Effector memory CD4-positive, alpha-beta T cell (primary cell): ENCODE measurements around the gene SPATA31E1.

Source experiments
- DNase-seq, 3 donors: peaks; one replicate each; pipeline ENCODE4 v3.0.0-alpha.2; 2020
- H3K27ac ChIP-seq: 2 replicates; pipeline ENCODE4 v1.7.0; 2013; ENCODE audit warnings: mild to moderate bottlenecking, low read length, moderate library complexity; ENCODE audit not compliant: insufficient read depth, poor library complexity, severe bottlenecking
- H3K27me3 ChIP-seq: replicated peaks from 2 replicates; pipeline ENCODE4 v1.7.0; 2013; ENCODE audit warnings: mild to moderate bottlenecking, low read length; ENCODE audit not compliant: insufficient read depth, control insufficient read depth, poor library complexity, severe bottlenecking
- H3K36me3 ChIP-seq: 2 replicates; pipeline ENCODE4 v1.7.0; 2013; ENCODE audit warnings: mild to moderate bottlenecking, low read length, moderate library complexity; ENCODE audit not compliant: control insufficient read depth, insufficient read depth
- H3K4me1 ChIP-seq: 2 replicates; pipeline ENCODE4 v1.7.0; 2013; ENCODE audit warnings: low read length, mild to moderate bottlenecking; ENCODE audit not compliant: control insufficient read depth, insufficient read depth, poor library complexity, severe bottlenecking
- H3K4me3 ChIP-seq: 2 replicates; pipeline ENCODE4 v1.7.0; 2013; ENCODE audit warnings: low read length, low read depth, mild to moderate bottlenecking; ENCODE audit not compliant: insufficient read depth, poor library complexity, severe bottlenecking
- H3K9me3 ChIP-seq: 2 replicates; pipeline ENCODE4 v1.7.0; 2013; ENCODE audit warnings: mild to moderate bottlenecking, low read length, moderate library complexity; ENCODE audit not compliant: control insufficient read depth

SPATA31E1 gene

GRCh38 chr9:87884578-87885459 lies 2.1 kb downstream of the SPATA31E1 start:
- no peak overlapping the region for H3K27ac ChIP-seq
- no peak overlapping the region for H3K4me3 ChIP-seq
- H3K4me1 ChIP-seq, result no peaks in the 10 kb centered on the region
- no peak for DNase-seq
- no peaks in the 10 kb centered on the region for H3K9me3 ChIP-seq
- no peaks in the 10 kb centered on the region for H3K36me3 ChIP-seq
- H3K27me3 ChIP-seq, result no peaks in the 10 kb centered on the region

GRCh38 chr9:87885484-87886189 lies 3.0 kb downstream of the SPATA31E1 start:
- H3K27ac ChIP-seq, result no peak overlapping the region
- no peaks in the 10 kb centered on the region for H3K36me3 ChIP-seq
- DNase-seq, result no peak
- no peaks in the 10 kb centered on the region for H3K27me3 ChIP-seq
- no peaks in the 10 kb centered on the region for H3K9me3 ChIP-seq
- H3K4me3 ChIP-seq, result no peak overlapping the region
- H3K4me1 ChIP-seq, result no peaks in the 10 kb centered on the region

GRCh38 chr9:87886210-87886932 lies 3.7 kb downstream of the SPATA31E1 start:
- Histone ChIP-seq H3K4me1 (no peaks in the 10 kb centered on the region), H3K27me3 (no peaks in the 10 kb centered on the region), H3K4me3 (no peak overlapping the region), H3K27ac (no peak overlapping the region), H3K9me3 (no peaks in the 10 kb centered on the region), H3K36me3 (no peaks in the 10 kb centered on the region)
- DNase-seq, result no peak

DNA sequence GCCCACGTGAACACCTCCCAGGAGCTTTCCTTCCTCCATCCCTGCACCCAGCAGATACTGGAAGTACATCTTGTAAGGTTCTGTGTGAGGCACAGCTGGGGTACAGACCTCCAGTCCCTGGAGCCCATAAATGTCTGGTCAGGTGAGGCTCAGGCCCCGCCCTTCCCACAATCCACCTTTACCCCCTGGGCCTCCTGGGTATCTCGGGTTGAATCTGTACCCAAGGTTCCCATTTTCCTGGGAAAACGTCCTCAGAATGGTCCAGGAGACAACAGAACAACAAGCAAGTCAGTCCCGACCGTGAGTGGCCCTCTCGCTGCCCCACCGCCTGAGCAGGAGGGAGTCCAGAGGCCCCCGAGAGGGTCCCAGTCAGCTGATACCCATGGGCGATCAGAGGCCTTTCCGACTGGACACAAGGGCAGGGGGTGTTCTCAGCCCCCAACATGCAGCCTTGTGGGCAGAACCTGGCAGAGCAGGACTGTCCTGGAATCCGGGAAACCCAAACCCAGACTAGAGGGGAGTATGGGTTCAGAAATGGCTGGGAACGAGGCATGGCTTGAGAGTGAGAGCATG lies 4.3 kb downstream of the SPATA31E1 start:
- Histone ChIP-seq H3K9me3 (no peaks in the 10 kb centered on the region), H3K27me3 (no peaks in the 10 kb centered on the region), H3K36me3 (no peaks in the 10 kb centered on the region), H3K4me3 (no peak overlapping the region), H3K4me1 (no peaks in the 10 kb centered on the region), H3K27ac (no peak overlapping the region)
- no peak for DNase-seq

DNA sequence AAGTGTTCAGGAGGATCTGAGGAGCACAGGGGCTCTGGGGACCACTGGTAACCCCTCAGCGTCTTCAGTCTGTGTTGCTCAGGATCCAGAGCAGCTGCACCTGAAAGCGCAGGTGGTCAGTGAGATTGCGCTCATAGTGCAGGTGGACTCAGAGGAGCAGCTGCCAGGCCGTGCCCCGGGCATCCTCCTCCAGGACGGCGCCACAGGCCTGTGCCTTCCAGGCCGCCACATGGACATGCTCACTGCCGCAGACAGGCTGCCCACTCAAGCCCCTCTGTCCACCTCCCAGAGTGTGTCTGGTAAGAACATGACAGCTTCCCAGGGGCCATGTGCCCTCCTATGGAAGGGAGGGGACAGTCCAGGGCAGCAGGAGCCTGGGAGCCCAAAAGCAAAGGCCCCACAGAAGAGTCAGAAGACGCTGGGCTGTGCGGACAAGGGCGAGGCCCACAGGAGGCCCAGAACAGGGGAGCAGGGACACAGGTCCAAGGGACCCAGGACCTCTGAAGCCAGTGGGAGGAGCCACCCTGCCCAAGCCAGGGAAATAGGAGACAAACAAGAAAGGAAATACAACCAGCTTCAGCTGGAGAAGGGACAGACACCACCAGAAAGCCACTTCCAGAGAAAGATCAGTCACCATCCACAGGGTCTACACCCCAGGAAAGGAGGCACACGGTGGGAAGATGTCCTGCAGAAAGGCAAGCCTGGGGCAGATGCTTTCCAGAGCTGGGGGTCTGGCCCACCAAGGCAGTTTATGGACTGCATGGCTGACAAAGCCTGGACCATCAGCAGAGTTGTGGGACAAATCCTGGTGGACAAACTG lies 5.2 kb downstream of the SPATA31E1 start:
- Histone ChIP-seq H3K27me3 (no peaks in the 10 kb centered on the region), H3K4me1 (no peaks in the 10 kb centered on the region), H3K27ac (no peak overlapping the region), H3K36me3 (no peaks in the 10 kb centered on the region), H3K4me3 (no peak overlapping the region), H3K9me3 (no peaks in the 10 kb centered on the region)
- DNase-seq, result no peak

- H3K4me1 ChIP-seq, result no peaks in the 10 kb centered on the region
- H3K36me3 ChIP-seq, result no peaks in the 10 kb centered on the region
- H3K27ac ChIP-seq, result no peak overlapping the region
- no peaks in the 10 kb centered on the region for H3K9me3 ChIP-seq
- DNase-seq, result no peak
- H3K4me3 ChIP-seq, result no peak overlapping the region
- no peaks in the 10 kb centered on the region for H3K27me3 ChIP-seq
These were observed 5.8 kb downstream of the SPATA31E1 start for GRCh38 chr9:87888501-87888900.

DNA sequence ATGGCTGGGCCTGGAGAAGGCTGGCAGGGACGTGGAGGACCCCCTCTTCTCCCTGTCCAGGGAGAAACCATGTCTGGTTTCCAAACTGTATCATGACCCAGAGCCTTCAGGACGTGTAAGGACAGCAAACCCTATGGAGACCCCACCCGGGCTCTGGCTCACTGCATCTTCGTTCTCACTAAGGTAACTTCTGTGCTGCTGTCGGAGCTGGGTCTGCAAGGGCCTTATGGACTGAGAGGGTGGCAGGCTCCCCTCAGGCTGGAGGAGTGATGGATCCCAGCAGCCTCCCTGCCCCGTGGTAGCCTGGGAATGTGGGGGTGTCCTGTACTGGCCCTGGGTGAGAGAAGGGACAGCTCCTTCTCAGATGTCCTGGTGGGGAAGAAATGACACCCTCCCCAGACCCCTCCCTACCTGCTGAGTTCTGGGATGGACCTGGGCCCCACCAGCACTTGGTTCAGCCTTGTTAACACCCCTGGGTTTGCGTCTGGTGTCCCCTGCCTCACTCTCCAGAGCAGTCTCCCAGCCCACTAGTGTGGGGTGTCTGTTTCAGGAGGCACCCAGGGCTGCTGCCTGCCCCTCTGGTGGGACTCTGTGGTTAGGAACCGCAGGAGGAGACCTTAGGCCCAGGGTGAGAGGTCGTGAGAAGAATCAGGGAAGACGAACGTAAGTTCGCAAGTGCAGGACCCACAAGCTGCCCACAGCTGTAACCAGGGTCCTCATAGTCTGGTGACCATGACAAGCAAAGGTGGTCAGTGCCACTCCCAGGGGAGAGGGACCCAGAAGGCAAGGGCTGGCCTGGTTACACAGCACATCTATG lies 6.6 kb downstream of the SPATA31E1 start:
- H3K9me3 ChIP-seq, result no peaks in the 10 kb centered on the region
- no peaks in the 10 kb centered on the region for H3K4me1 ChIP-seq
- H3K4me3 ChIP-seq, result no peak overlapping the region
- no peaks in the 10 kb centered on the region for H3K27me3 ChIP-seq
- H3K36me3 ChIP-seq, result no peaks in the 10 kb centered on the region
- H3K27ac ChIP-seq, result no peak overlapping the region
- DNase-seq, result no peak

- Histone ChIP-seq H3K27me3 (no peaks in the 10 kb centered on the region), H3K27ac (no peak overlapping the region), H3K4me1 (no peaks in the 10 kb centered on the region), H3K9me3 (no peaks in the 10 kb centered on the region), H3K4me3 (no peak overlapping the region), H3K36me3 (no peaks in the 10 kb centered on the region)
- DNase-seq, result no peak
These were observed 7.2 kb downstream of the SPATA31E1 start for GRCh38 chr9:87889882-87890252.

GRCh38 chr9:87890837-87891236 lies 8.2 kb downstream of the SPATA31E1 start:
- Histone ChIP-seq H3K27me3 (no peaks in the 10 kb centered on the region), H3K36me3 (no peaks in the 10 kb centered on the region), H3K4me3 (no peak overlapping the region), H3K4me1 (no peaks in the 10 kb centered on the region), H3K9me3 (no peaks in the 10 kb centered on the region), H3K27ac (no peak overlapping the region)
- DNase-seq, result no peak
